K562 (cell line): ENCODE measurements around the gene CERS6. TPM values are rescaled to one million over a fixed set of nuclear protein-coding genes. Genes with fewer than 3 reads are reported as not detected.

ENCODE experiments used
- ARID1B ChIP-seq: fragments of 450-650 bp; IDR thresholded peaks from 2 replicates; pipeline ENCODE4 v1.6.1; 2016; ENCODE audit warnings: antibody characterized with exemption, mild to moderate bottlenecking, inconsistent platforms
- DNMT1 ChIP-seq: fragments of 450-650 bp; IDR thresholded peaks from 2 replicates; pipeline ENCODE4 v1.6.1; 2016; ENCODE audit warnings: antibody characterized with exemption, mild to moderate bottlenecking
- ELF4 ChIP-seq: fragments of 450-650 bp; formaldehyde crosslinking; IDR thresholded peaks from 2 replicates; pipeline ENCODE4 v1.4.0; 2022; ENCODE audit warnings: missing genetic modification characterization
- MYC ChIP-seq, 2 experiments: fragments of 250-450 bp in 1 of 2; sonication (Bioruptor Pico) in 1 of 2; IDR thresholded peaks; 2 replicates each; pipeline versions ENCODE4 v1.5.1 to v1.6.1; 2012 to 2021; ENCODE audit warnings: low read depth in 2 of 2, borderline replicate concordance in 1 of 2, improper control_type of control experiment in 1 of 2, low read length in 1 of 2, mild to moderate bottlenecking in 1 of 2, moderate library complexity in 1 of 2
- NFE2L1 ChIP-seq: fragments of 450-650 bp; IDR thresholded peaks from 2 replicates; pipeline ENCODE4 v1.6.1; 2016; ENCODE audit warnings: missing genetic modification characterization, low read depth, mild to moderate bottlenecking, missing compliant biosample characterization, moderate library complexity, borderline replicate concordance
- PCBP1 ChIP-seq: fragments of 200-400 bp; formaldehyde crosslinking; IDR thresholded peaks from 2 replicates; pipeline ENCODE4 v1.6.1; 2018; ENCODE audit warnings: mild to moderate bottlenecking, low read depth, low read length; ENCODE audit not compliant: poor library complexity, severe bottlenecking
- PCBP2 ChIP-seq: fragments of 200-400 bp; formaldehyde crosslinking; IDR thresholded peaks from 2 replicates; pipeline ENCODE4 v1.6.1; 2018; ENCODE audit warnings: low read length, low read depth, mild to moderate bottlenecking, moderate library complexity; ENCODE audit not compliant: poor library complexity, severe bottlenecking
- SAFB ChIP-seq: fragments of 200-400 bp; formaldehyde crosslinking; IDR thresholded peaks from 2 replicates; pipeline ENCODE4 v1.6.1; 2017; ENCODE audit warnings: low read depth, low read length, borderline replicate concordance
- SETDB1 ChIP-seq: IDR thresholded peaks from one replicate; pipeline ENCODE4 v1.6.1; 2012; ENCODE audit warnings: low read length, control low read depth, inconsistent platforms
- TRIM28 ChIP-seq: fragments of 450-650 bp; IDR thresholded peaks from 2 replicates; pipeline ENCODE4 v1.6.1; 2017
- ZC3H8 ChIP-seq: fragments of 450-650 bp; IDR thresholded peaks from 2 replicates; pipeline ENCODE4 v1.6.1; 2017
- ZNF239 ChIP-seq: fragments of 250-450 bp; sonication (Bioruptor Pico); IDR thresholded peaks from 2 replicates; pipeline ENCODE4 v1.4.0; 2020; ENCODE audit warnings: mild to moderate bottlenecking
- ZNF316 ChIP-seq: fragments of 450-650 bp; IDR thresholded peaks from 2 replicates; pipeline ENCODE4 v1.6.1; 2016
- ZNF354B ChIP-seq: fragments of 250-450 bp; sonication (Bioruptor Pico); IDR thresholded peaks from 2 replicates; pipeline ENCODE4 v1.4.0; 2020
- ZNF766 ChIP-seq: fragments of 200-800 bp; sonication (Bioruptor generic); conservative IDR thresholded peaks from 2 replicates; pipeline ENCODE4 v1.6.1; 2016; ENCODE audit warnings: missing genetic modification characterization, missing compliant biosample characterization
- polyA plus RNA-seq, 8 experiments: library from polyadenylated mRNA; depleted of rRNA in 4 of 8; stranded (reverse) in 5 of 8; unstranded in 3 of 8; fragments of >200 nt; fragmentation: Nextera tagmentation in 2 of 8; fragmentation: Illumina TruSeq in 1 of 8; extraction: Ambion mirVana in 2 of 8; extraction: Trizol in 1 of 8; gene quantifications; 2 replicates each; pipeline versions ENCODE4 v1.2.1 to v1.2.3, GENCODE V29; 2011 to 2014; ENCODE audit warnings: inconsistent platforms in 1 of 8, missing spikeins in 1 of 8
- total RNA-seq, 7 experiments: library from RNA; depleted of rRNA in 6 of 7; stranded (reverse); fragments of >200 nt in 6 of 7; fragmentation: Illumina TruSeq in 2 of 7; extraction: Trizol in 2 of 7; gene quantifications; 2 replicates each; pipeline versions ENCODE4 v1.2.1 to v1.2.3, GENCODE V29; 2011 to 2021; ENCODE audit warnings: low replicate concordance in 1 of 7
- TF ChIP-seq, protein P1 (sequence below), 2 experiments: fragments of 150-350 bp in 1 of 2; IDR thresholded peaks; 2 replicates each; pipeline ENCODE4 v1.6.1; 2012 to 2016; ENCODE audit warnings: low read depth in 2 of 2, low read length in 2 of 2, mild to moderate bottlenecking in 1 of 2, moderate library complexity in 1 of 2
- TF ChIP-seq, protein P2 (sequence below): fragments of 450-650 bp; formaldehyde crosslinking; IDR thresholded peaks from 2 replicates; pipeline ENCODE4 v1.4.0; 2020; ENCODE audit warnings: mild to moderate bottlenecking, mixed read lengths
- TF ChIP-seq, protein P3 (sequence below): sonication (generic); formaldehyde crosslinking; IDR thresholded peaks from 2 replicates; pipeline ENCODE4 v1.8.0; 2022; ENCODE audit warnings: mild to moderate bottlenecking, missing genetic modification reagents
- TF ChIP-seq, protein P4 (sequence below): fragments of 450-650 bp; IDR thresholded peaks from 2 replicates; pipeline ENCODE4 v1.6.1; 2016
- TF ChIP-seq, protein P5 (sequence below), 2 experiments: fragments of 450-650 bp in 1 of 2; sonication (generic) in 1 of 2; formaldehyde crosslinking; conservative IDR thresholded peaks; 2 replicates each; pipeline versions ENCODE4 v1.4.0 to v1.8.1; 2020 to 2022; ENCODE audit warnings: mild to moderate bottlenecking in 1 of 2, missing genetic modification reagents in 1 of 2
- TF ChIP-seq, protein P6 (sequence below): sonication (generic); IDR thresholded peaks from 2 replicates; pipeline ENCODE4 v1.6.1; 2016

CERS6 gene
- total and polyA plus RNA-seq, 9 of the 15 experiments (the other 6 are each of a cell fraction or from before 2014, with no cell fraction given) = 1.6 to 13.6 (median 11.4) TPM

DNA sequence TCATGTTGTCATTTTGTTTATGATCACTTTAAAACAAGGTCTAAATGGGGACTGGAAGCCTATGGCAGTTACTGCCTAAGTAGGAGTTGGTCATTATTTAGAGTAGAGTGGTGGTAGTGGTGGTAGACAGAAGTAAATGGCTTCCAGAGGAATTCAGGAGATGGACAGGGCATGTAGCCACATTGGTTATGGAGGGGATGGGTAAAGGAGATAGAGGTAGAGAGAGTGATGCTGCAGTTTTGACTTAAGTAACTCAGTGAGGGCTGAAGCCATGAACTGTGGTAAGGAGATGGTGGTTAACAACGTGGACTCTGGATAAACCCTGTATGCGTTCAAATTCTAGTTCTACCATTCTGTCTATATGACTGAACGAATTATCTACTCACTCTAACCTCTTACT is 284.7 kb downstream of the CERS6 start (continued):
- TF ChIP-seq, protein P1, sequence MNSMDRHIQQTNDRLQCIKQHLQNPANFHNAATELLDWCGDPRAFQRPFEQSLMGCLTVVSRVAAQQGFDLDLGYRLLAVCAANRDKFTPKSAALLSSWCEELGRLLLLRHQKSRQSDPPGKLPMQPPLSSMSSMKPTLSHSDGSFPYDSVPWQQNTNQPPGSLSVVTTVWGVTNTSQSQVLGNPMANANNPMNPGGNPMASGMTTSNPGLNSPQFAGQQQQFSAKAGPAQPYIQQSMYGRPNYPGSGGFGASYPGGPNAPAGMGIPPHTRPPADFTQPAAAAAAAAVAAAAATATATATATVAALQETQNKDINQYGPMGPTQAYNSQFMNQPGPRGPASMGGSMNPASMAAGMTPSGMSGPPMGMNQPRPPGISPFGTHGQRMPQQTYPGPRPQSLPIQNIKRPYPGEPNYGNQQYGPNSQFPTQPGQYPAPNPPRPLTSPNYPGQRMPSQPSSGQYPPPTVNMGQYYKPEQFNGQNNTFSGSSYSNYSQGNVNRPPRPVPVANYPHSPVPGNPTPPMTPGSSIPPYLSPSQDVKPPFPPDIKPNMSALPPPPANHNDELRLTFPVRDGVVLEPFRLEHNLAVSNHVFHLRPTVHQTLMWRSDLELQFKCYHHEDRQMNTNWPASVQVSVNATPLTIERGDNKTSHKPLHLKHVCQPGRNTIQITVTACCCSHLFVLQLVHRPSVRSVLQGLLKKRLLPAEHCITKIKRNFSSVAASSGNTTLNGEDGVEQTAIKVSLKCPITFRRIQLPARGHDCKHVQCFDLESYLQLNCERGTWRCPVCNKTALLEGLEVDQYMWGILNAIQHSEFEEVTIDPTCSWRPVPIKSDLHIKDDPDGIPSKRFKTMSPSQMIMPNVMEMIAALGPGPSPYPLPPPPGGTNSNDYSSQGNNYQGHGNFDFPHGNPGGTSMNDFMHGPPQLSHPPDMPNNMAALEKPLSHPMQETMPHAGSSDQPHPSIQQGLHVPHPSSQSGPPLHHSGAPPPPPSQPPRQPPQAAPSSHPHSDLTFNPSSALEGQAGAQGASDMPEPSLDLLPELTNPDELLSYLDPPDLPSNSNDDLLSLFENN (IDR thresholded peaks at IDR 0.05; ENCODE audit: low read depth in 2 of 2, low read length in 2 of 2) = no peak
- TF ChIP-seq PCBP1 (no peak), ZNF239 (CRISPR knock-in tag) (no peak), ARID1B (peak; percentile 35; the same call in 1 of the 2 replicates), DNMT1 (no peak), ELF4 (CRISPR knock-in tag) (no peak), ZC3H8 (no peak), PCBP2 (no peak), SETDB1 (no peak), SAFB (no peak), ZNF766 (CRISPR knock-in tag) (no peak), NFE2L1 (tag) (no peak), MYC (IDR thresholded peaks at IDR 0.05; ENCODE audit: low read depth, low read length) (no peak), MYC (CRISPR knock-in tag; IDR thresholded peaks at IDR 0.05; ENCODE audit: borderline replicate concordance, low read depth) (no peak), TRIM28 (no peak), ZNF316 (peak; percentile 58), ZNF354B (CRISPR knock-in tag) (no peak)
- TF ChIP-seq, protein P2, sequence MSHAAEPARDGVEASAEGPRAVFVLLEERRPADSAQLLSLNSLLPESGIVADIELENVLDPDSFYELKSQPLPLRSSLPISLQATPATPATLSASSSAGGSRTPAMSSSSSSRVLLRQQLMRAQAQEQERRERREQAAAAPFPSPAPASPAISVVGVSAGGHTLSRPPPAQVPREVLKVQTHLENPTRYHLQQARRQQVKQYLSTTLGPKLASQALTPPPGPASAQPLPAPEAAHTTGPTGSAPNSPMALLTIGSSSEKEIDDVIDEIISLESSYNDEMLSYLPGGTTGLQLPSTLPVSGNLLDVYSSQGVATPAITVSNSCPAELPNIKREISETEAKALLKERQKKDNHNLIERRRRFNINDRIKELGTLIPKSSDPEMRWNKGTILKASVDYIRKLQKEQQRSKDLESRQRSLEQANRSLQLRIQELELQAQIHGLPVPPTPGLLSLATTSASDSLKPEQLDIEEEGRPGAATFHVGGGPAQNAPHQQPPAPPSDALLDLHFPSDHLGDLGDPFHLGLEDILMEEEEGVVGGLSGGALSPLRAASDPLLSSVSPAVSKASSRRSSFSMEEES (CRISPR knock-in tag) = no peak
- TF ChIP-seq, protein P3, sequence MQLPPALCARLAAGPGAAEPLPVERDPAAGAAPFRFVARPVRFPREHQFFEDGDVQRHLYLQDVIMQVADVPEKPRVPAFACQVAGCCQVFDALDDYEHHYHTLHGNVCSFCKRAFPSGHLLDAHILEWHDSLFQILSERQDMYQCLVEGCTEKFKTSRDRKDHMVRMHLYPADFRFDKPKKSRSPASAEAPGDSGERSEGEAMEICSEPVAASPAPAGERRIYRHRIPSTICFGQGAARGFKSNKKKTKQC = no peak
- TF ChIP-seq, protein P4, sequence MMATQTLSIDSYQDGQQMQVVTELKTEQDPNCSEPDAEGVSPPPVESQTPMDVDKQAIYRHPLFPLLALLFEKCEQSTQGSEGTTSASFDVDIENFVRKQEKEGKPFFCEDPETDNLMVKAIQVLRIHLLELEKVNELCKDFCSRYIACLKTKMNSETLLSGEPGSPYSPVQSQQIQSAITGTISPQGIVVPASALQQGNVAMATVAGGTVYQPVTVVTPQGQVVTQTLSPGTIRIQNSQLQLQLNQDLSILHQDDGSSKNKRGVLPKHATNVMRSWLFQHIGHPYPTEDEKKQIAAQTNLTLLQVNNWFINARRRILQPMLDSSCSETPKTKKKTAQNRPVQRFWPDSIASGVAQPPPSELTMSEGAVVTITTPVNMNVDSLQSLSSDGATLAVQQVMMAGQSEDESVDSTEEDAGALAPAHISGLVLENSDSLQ = peak; percentile 56; the same call in 1 of the 2 replicates
- TF ChIP-seq, protein P5, sequence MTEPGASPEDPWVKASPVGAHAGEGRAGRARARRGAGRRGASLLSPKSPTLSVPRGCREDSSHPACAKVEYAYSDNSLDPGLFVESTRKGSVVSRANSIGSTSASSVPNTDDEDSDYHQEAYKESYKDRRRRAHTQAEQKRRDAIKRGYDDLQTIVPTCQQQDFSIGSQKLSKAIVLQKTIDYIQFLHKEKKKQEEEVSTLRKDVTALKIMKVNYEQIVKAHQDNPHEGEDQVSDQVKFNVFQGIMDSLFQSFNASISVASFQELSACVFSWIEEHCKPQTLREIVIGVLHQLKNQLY (CRISPR knock-in tag; conservative IDR thresholded peaks at IDR 0.05) = no peak
- TF ChIP-seq, protein P6, sequence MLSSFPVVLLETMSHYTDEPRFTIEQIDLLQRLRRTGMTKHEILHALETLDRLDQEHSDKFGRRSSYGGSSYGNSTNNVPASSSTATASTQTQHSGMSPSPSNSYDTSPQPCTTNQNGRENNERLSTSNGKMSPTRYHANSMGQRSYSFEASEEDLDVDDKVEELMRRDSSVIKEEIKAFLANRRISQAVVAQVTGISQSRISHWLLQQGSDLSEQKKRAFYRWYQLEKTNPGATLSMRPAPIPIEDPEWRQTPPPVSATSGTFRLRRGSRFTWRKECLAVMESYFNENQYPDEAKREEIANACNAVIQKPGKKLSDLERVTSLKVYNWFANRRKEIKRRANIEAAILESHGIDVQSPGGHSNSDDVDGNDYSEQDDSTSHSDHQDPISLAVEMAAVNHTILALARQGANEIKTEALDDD = peak; percentile 84
